Progenitor cell of endocrine pancreas (in vitro differentiated cells): ENCODE measurements around the gene FAM118A. TPM values are rescaled to one million over a fixed set of nuclear protein-coding genes. Genes with fewer than 3 reads are reported as not detected.
"Not testable (repeated sequence)": the region's sequence is repeated elsewhere in the genome, so short reads cannot be mapped to it uniquely, and the experiment has no call there.

ENCODE experiments used
- DNase-seq: peaks from one replicate; pipeline ENCODE4 v3.0.0; 2021; ENCODE audit warnings: low spot score; ENCODE audit not compliant: unreplicated experiment
- H3K27ac Mint-ChIP-seq: 2 replicates; pipeline ENCODE4 v1.8.0; 2021; ENCODE audit warnings: mild to moderate bottlenecking, moderate library complexity, mixed read lengths
- H3K27me3 Mint-ChIP-seq: 2 replicates; pipeline ENCODE4 v1.8.0; 2021; ENCODE audit warnings: mixed read lengths
- H3K36me3 Mint-ChIP-seq: 2 replicates; pipeline ENCODE4 v1.8.0; 2022; ENCODE audit warnings: mixed read lengths; ENCODE audit not compliant: insufficient read depth
- H3K4me1 Mint-ChIP-seq: 2 replicates; pipeline ENCODE4 v1.8.0; 2021; ENCODE audit warnings: low read depth, mixed read lengths
- H3K4me3 Mint-ChIP-seq: 2 replicates; pipeline ENCODE4 v1.8.0; 2021; ENCODE audit warnings: low read depth, mild to moderate bottlenecking, moderate library complexity, mixed read lengths
- H3K9me3 Mint-ChIP-seq: 2 replicates; pipeline ENCODE4 v1.8.0; 2021; ENCODE audit warnings: low read depth, mixed read lengths
- CTCF ChIP-seq: fragments of 200-600 bp; sonication (generic); IDR thresholded peaks from one replicate; pipeline ENCODE4 v1.5.0; 2021; ENCODE audit warnings: antibody characterized with exemption, mild to moderate bottlenecking; ENCODE audit not compliant: unreplicated experiment
- total RNA-seq: library from RNA; stranded (reverse); gene quantifications from 2 replicates; pipeline ENCODE4 v1.2.1, GENCODE V29; 2021

FAM118A gene
- total RNA-seq, 1 donor from 2014 or later = 122 TPM

GRCh38 chr22:45341498-45341897 is 31.8 kb downstream of the FAM118A start:
- Mint-ChIP-seq H3K27me3 (no peaks in the 10 kb centered on the region), H3K4me1 (peaks cover 10% of the 10 kb centered on the region), H3K36me3 (peaks cover 15% of the 10 kb centered on the region), H3K27ac (no peak overlapping the region), H3K4me3 (no peak overlapping the region), H3K9me3 (no peaks in the 10 kb centered on the region)
- no peak for TF ChIP-seq CTCF
- DNase-seq = no peak

- Mint-ChIP-seq H3K27ac (no peak overlapping the region), H3K4me3 (no peak overlapping the region), H3K27me3 (no peaks in the 10 kb centered on the region), H3K9me3 (no peaks in the 10 kb centered on the region), H3K36me3 (peaks cover 8% of the 10 kb centered on the region), H3K4me1 (no peaks in the 10 kb centered on the region)
- no peak for DNase-seq
- no peak for TF ChIP-seq CTCF
Measured at GRCh38 chr22:45343143-45343542, 33.4 kb downstream of the FAM118A start.

GRCh38 chr22:45344334-45344733 is 34.6 kb downstream of the FAM118A start:
- Mint-ChIP-seq H3K27me3 (no peaks in the 10 kb centered on the region), H3K9me3 (no peaks in the 10 kb centered on the region), H3K36me3 (peaks cover 5% of the 10 kb centered on the region), H3K27ac (no peak overlapping the region), H3K4me3 (no peak overlapping the region), H3K4me1 (no peaks in the 10 kb centered on the region)
- peak; percentile 33 for TF ChIP-seq CTCF
- DNase-seq = no peak

GRCh38 chr22:45349916-45350315 is 40.2 kb downstream of the FAM118A start:
- DNase-seq = no peak
- Mint-ChIP-seq H3K4me1 (no peaks in the 10 kb centered on the region), H3K4me3 (no peak overlapping the region), H3K36me3 (no peaks in the 10 kb centered on the region), H3K27ac (no peak overlapping the region), H3K27me3 (no peaks in the 10 kb centered on the region), H3K9me3 (no peaks in the 10 kb centered on the region)
- TF ChIP-seq CTCF = no peak

GRCh38 chr22:45351956-45352355 is 42.2 kb downstream of the FAM118A start:
- H3K4me3 Mint-ChIP-seq = no peak overlapping the region
- no peaks in the 10 kb centered on the region for H3K27me3 Mint-ChIP-seq
- no peak for DNase-seq
- no peak for TF ChIP-seq CTCF
- H3K4me1 Mint-ChIP-seq = no peaks in the 10 kb centered on the region
- H3K36me3 Mint-ChIP-seq = no peaks in the 10 kb centered on the region
- no peaks in the 10 kb centered on the region for H3K9me3 Mint-ChIP-seq
- H3K27ac Mint-ChIP-seq = no peak overlapping the region

GRCh38 chr22:45352757-45353156 is 43.0 kb downstream of the FAM118A start:
- H3K27ac Mint-ChIP-seq, H3K4me3 Mint-ChIP-seq, H3K27me3 Mint-ChIP-seq, DNase-seq, H3K9me3 Mint-ChIP-seq, H3K36me3 Mint-ChIP-seq, H3K4me1 Mint-ChIP-seq: not testable (repeated sequence)
